PC-3 (cell line): ENCODE data around the gene GNGT1. TPM values are rescaled to one million over a fixed set of nuclear protein-coding genes. Genes with fewer than 3 reads are reported as not detected.
A peak's percentile ranks its signal among the peaks of the same experiment; 100 is the strongest.

ENCODE experiments used
- ATAC-seq: fragments of 200-7000 bp; cut with Tn5 transposase; 2 replicates; pipeline ENCODE4 v1.9.1; 2020; ENCODE audit warnings: mild to moderate bottlenecking, moderate library complexity
- BruUV-seq: library from RNA; stranded (reverse); fragments of 400-500 nt; replicated peaks from 2 replicates; lab custom pipeline; 2021; lab: Mats Ljungman, UMichigan
- CTCF ChIA-PET: fragments of 300-600 bp; sonication (Branson Sonifier 250); formaldehyde crosslinking; loops from one replicate; lab custom pipeline; 2022; ENCODE audit warnings: antibody characterized with exemption; lab: Charles Lee
- POLR2A ChIA-PET: fragments of 300-600 bp; sonication (Branson Sonifier 250); formaldehyde crosslinking; loops from one replicate; lab custom pipeline; 2022; ENCODE audit warnings: antibody characterized with exemption; ENCODE audit not compliant: unreplicated experiment; lab: Charles Lee
- DNase-seq: peaks from one replicate; pipeline ENCODE4 v3.0.0-alpha.2; 2015
- H2AFZ ChIP-seq: fragments of 300-600 bp; sonication (generic); 2 replicates; pipeline ENCODE4 v1.6.0; 2016; ENCODE audit warnings: antibody characterized with exemption, low read length
- H3F3A ChIP-seq: fragments of 300-600 bp; sonication (generic); one replicate; pipeline ENCODE4 v1.6.0; 2017; ENCODE audit warnings: antibody characterized with exemption, low read length, control low read depth, mild to moderate bottlenecking; ENCODE audit not compliant: unreplicated experiment
- H3K27ac ChIP-seq: fragments of 300-600 bp; sonication (generic); 2 replicates; pipeline ENCODE4 v1.5.1; 2016; ENCODE audit warnings: mild to moderate bottlenecking, low read length
- H3K27me3 ChIP-seq: fragments of 300-600 bp; sonication (generic); 2 replicates; pipeline ENCODE4 v1.6.1; 2016; ENCODE audit warnings: low read length, mixed read lengths
- H3K36me3 ChIP-seq: fragments of 300-600 bp; sonication (generic); 2 replicates; pipeline ENCODE4 v1.6.1; 2016; ENCODE audit warnings: low read depth, mixed run types, low read length, mixed read lengths
- H3K4me1 ChIP-seq: fragments of 300-600 bp; sonication (generic); 2 replicates; pipeline ENCODE4 v1.5.1; 2016; ENCODE audit warnings: low read length; ENCODE audit not compliant: insufficient read depth
- H3K4me2 ChIP-seq: fragments of 300-600 bp; sonication (generic); 2 replicates; pipeline ENCODE4 v1.6.0; 2016; ENCODE audit warnings: low read length
- H3K4me3 ChIP-seq: fragments of 300-600 bp; sonication (generic); 2 replicates; pipeline ENCODE4 v1.5.1; 2016; ENCODE audit warnings: mild to moderate bottlenecking, low read length, mixed read lengths
- H3K79me2 ChIP-seq: fragments of 300-600 bp; sonication (generic); 2 replicates; pipeline ENCODE4 v1.6.1; 2017; ENCODE audit warnings: low read length, mixed read lengths
- H3K9ac ChIP-seq: fragments of 300-600 bp; sonication (generic); 2 replicates; pipeline ENCODE4 v1.6.0; 2016; ENCODE audit warnings: mild to moderate bottlenecking, low read length
- H3K9me2 ChIP-seq: fragments of 300-600 bp; sonication (generic); replicated peaks from 2 replicates; pipeline ENCODE4 v1.6.1; 2016; ENCODE audit warnings: mixed run types, low read length, mixed read lengths
- H3K9me3 ChIP-seq: fragments of 300-600 bp; sonication (generic); 2 replicates; pipeline ENCODE4 v1.6.1; 2016; ENCODE audit warnings: low read length, mixed read lengths
- H4K20me1 ChIP-seq: fragments of 300-600 bp; sonication (generic); 2 replicates; pipeline ENCODE4 v1.6.1; 2016; ENCODE audit warnings: low read length, mixed read lengths
- EZH2 ChIP-seq: fragments of 300-600 bp; sonication (generic); IDR thresholded peaks from one replicate; pipeline ENCODE4 v1.6.1; 2017; ENCODE audit warnings: antibody characterized with exemption, mild to moderate bottlenecking, low read length; ENCODE audit not compliant: unreplicated experiment
- EZH2phosphoT487 ChIP-seq: fragments of 300-600 bp; sonication (generic); IDR thresholded peaks from 2 replicates; pipeline ENCODE4 v1.6.1; 2018; ENCODE audit warnings: mild to moderate bottlenecking, antibody characterized with exemption, low read length, borderline replicate concordance
- intact Hi-C: fragments of 100-400 bp; cut with micrococcal nuclease; formaldehyde crosslinking; loops from 2 replicates; pipeline ENCODE4 v1.9.0; 2023
- total RNA-seq: library from RNA; depleted of rRNA; stranded (reverse); fragments of >200 nt; gene quantifications from 2 replicates; pipeline ENCODE4 v1.2.3, GENCODE V29; 2014
- TF ChIP-seq, protein P1 (sequence below): fragments of 300-600 bp; sonication (generic); conservative IDR thresholded peaks from 2 replicates; pipeline ENCODE4 v1.5.1; 2017; ENCODE audit warnings: antibody characterized with exemption, low read depth, mild to moderate bottlenecking, low read length

GNGT1 gene
- total RNA-seq, 1 experiment from 2014 or later: not detected

DNA sequence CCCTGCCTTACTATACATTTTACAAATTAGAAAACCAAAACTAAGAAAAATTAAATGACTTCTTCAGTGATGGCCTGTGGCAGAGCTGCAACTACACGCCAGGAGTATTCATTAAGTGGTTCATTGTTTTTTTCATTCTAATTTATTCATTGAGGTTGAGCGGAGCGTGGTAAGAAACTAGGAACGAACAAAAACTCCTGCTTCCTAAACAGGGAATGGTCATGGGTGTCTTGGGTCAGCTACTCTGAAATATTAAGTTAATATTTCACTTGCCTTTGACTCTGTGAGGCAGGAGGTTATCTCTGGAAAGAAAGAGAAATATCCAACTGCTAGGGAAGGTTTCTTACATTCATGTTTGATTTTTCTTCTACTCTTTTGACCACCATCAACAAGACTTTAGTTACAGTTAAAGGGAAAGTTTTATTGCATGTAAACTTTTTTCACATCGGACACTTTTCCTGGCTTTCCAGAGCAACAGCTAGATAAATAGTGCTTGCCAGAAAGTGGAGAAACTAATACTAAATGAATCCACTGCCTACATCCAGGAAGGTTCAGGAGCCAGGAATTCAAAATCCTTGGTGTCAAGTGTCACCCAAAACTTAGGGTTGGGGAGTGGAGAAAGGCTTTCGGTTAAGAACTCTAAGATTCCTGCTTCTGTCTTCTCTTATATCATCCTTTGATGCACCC, 14.3 kb downstream of the GNGT1 start:
- H3K9ac ChIP-seq: no peak overlapping the region
- H3K27ac ChIP-seq: peak overlapping the region; percentile 68; the same call in 1 of the 2 replicates
- no TSS peak for BruUV-seq
- DNase-seq (no peak), ATAC-seq (no peak)
- no peaks in the 10 kb centered on the region for H3F3A ChIP-seq
- no peaks in the 10 kb centered on the region for H3K4me1 ChIP-seq
- no peaks in the 10 kb centered on the region for H3K27me3 ChIP-seq
- 0 out of 2 replicates have a peak overlapping the region, but pooled peaks have one; percentile 83 for H3K4me2 ChIP-seq
- TF ChIP-seq, protein P1, sequence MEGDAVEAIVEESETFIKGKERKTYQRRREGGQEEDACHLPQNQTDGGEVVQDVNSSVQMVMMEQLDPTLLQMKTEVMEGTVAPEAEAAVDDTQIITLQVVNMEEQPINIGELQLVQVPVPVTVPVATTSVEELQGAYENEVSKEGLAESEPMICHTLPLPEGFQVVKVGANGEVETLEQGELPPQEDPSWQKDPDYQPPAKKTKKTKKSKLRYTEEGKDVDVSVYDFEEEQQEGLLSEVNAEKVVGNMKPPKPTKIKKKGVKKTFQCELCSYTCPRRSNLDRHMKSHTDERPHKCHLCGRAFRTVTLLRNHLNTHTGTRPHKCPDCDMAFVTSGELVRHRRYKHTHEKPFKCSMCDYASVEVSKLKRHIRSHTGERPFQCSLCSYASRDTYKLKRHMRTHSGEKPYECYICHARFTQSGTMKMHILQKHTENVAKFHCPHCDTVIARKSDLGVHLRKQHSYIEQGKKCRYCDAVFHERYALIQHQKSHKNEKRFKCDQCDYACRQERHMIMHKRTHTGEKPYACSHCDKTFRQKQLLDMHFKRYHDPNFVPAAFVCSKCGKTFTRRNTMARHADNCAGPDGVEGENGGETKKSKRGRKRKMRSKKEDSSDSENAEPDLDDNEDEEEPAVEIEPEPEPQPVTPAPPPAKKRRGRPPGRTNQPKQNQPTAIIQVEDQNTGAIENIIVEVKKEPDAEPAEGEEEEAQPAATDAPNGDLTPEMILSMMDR: no peak
- no peak for TF ChIP-seq EZH2
- TF ChIP-seq EZH2phosphoT487: no peak
- 0 out of 2 replicates have a peak, but pooled peaks cover 6% of the 10 kb centered on the region for H3K79me2 ChIP-seq
- ChIA-PET CTCF (interaction anchor here (0.6 kb wide), 3 partner anchors 18 to 475 kb away, joined by 3 to 5 read pairs (median 5); no protein-coding TSS in a partner anchor), POLR2A (interaction anchor here (0.5 to 1.0 kb wide), 2 partner anchors 261 to 354 kb away, joined by 3 to 12 read pairs; no protein-coding TSS in a partner anchor)
- no peaks in the 10 kb centered on the region for H4K20me1 ChIP-seq
- intact Hi-C loops: loop anchor here (5.0 kb wide), 1 partner anchor 37 kb away; no protein-coding TSS in a partner anchor
- no peaks in the 10 kb centered on the region for H3K9me3 ChIP-seq
- H3K9me2 ChIP-seq: no peaks in the 10 kb centered on the region
- H3K4me3 ChIP-seq: no peak overlapping the region
- no peaks in the 10 kb centered on the region for H3K36me3 ChIP-seq
- peak overlapping the region; percentile 88; the same call in 1 of the 2 replicates for H2AFZ ChIP-seq

DNA sequence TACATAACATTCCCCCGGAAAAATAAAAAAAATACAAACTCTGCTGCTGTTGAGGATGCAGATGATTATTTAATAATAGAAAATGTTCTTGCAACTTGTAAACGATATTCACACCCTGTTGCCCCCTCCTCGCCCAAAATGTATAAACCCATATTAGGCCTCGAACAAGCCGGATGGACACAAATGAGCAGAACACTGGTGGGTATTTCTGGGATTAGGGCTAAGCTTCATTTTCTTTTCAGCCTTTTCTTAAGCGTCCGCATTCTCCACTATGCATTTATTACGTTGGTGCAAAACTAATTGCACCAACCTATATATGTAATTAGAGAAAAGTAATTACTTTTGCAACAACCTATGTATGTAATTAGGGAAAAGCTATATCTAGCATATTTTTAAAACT, 14.8 kb downstream of the GNGT1 start:
- DNase-seq: no peak
- CTCF ChIA-PET: interaction anchor here (0.6 to 1.2 kb wide), 3 partner anchors 18 to 368 kb away, joined by 3 to 5 read pairs (median 3); no protein-coding TSS in a partner anchor
- no peaks in the 10 kb centered on the region for H3K27me3 ChIP-seq
- BruUV-seq: no TSS peak
- TF ChIP-seq, protein P1: no peak
- TF ChIP-seq EZH2phosphoT487 (no peak), EZH2 (no peak)
- peak overlapping the region; percentile 68 for H3K27ac ChIP-seq
- 0 out of 2 replicates have a peak, but pooled peaks cover 6% of the 10 kb centered on the region for H3K79me2 ChIP-seq
- no peaks in the 10 kb centered on the region for H3K9me2 ChIP-seq
- peak overlapping the region; percentile 73 for H3K9ac ChIP-seq
- H3K4me2 ChIP-seq: peak overlapping the region; percentile 83
- H3K4me1 ChIP-seq: no peaks in the 10 kb centered on the region
- POLR2A ChIA-PET: interaction anchor here (0.5 to 1.0 kb wide), 2 partner anchors 261 to 353 kb away, joined by 3 to 12 read pairs; no protein-coding TSS in a partner anchor
- no peaks in the 10 kb centered on the region for H3K9me3 ChIP-seq
- no peak for ATAC-seq
- H3F3A ChIP-seq: no peaks in the 10 kb centered on the region
- H3K4me3 ChIP-seq: peak overlapping the region; percentile 73
- H4K20me1 ChIP-seq: no peaks in the 10 kb centered on the region
- H2AFZ ChIP-seq: peak overlapping the region; percentile 88
- H3K36me3 ChIP-seq: no peaks in the 10 kb centered on the region
- intact Hi-C loops: loop anchor here (5.0 kb wide), 1 partner anchor 36 kb away; no protein-coding TSS in a partner anchor
